ENCODE measurements around the gene IL1RL1.

The IL1RL1 gene

DNA sequence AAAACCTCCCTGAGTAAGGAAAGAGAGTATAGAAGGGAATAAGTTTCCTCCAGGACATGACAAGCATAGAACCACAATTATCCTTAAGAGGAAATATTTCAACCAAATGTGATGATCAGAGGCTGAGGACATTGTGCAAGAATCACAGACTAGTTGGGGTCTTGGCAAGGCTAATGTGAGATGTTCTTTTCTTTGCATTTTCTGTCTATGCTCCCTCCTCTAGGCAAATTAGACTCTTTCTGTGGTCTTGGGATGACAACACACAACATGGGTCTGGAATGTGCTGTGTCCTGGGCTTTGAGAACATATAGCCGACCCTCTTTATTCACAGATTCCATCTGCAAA, 32.0 kb upstream of the IL1RL1 start:
- no peak for DNase-seq (ENCODE audit: low read depth)
- TF ChIP-seq, protein P1, sequence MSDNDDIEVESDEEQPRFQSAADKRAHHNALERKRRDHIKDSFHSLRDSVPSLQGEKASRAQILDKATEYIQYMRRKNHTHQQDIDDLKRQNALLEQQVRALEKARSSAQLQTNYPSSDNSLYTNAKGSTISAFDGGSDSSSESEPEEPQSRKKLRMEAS (IDR thresholded peaks at IDR 0.05; ENCODE audit: low read depth, low read length) = no peak
- TF ChIP-seq POLR2A (IDR thresholded peaks at IDR 0.05; ENCODE audit: extremely low read depth, insufficient read length) (no peak), MYC (IDR thresholded peaks at IDR 0.05; ENCODE audit: low read depth, low read length) (no peak)
- TF ChIP-seq, protein P2, sequence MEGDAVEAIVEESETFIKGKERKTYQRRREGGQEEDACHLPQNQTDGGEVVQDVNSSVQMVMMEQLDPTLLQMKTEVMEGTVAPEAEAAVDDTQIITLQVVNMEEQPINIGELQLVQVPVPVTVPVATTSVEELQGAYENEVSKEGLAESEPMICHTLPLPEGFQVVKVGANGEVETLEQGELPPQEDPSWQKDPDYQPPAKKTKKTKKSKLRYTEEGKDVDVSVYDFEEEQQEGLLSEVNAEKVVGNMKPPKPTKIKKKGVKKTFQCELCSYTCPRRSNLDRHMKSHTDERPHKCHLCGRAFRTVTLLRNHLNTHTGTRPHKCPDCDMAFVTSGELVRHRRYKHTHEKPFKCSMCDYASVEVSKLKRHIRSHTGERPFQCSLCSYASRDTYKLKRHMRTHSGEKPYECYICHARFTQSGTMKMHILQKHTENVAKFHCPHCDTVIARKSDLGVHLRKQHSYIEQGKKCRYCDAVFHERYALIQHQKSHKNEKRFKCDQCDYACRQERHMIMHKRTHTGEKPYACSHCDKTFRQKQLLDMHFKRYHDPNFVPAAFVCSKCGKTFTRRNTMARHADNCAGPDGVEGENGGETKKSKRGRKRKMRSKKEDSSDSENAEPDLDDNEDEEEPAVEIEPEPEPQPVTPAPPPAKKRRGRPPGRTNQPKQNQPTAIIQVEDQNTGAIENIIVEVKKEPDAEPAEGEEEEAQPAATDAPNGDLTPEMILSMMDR (IDR thresholded peaks at IDR 0.05; ENCODE audit: low read depth, low read length) = no peak
- H3K4me3 ChIP-seq (ENCODE audit: low read depth, low read length) = no peak overlapping the region

DNA sequence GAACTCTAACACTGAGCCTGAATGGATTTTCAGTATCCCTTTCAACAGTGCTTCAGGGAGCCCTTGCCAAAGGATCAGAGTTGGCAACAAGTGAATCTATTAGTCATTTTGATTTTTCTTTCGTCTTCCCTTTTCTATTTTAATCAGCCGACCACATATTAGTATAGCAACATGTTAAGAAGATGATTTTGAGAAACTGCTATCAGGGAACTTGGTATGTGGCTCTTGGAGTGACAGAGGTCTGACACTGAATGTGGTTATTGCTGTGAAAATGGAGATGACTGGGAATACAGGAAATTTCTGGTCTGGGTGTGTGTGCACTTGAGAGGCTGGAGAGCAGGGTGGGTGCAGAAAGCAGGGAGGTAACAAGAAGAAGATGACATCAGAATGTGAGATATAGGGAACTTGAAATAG, 28.7 kb upstream of the IL1RL1 start:
- H3K4me3 ChIP-seq (ENCODE audit: low read depth, low read length) = no peak overlapping the region
- TF ChIP-seq, protein P2 (IDR thresholded peaks at IDR 0.05; ENCODE audit: low read depth, low read length) = no peak
- no peak for TF ChIP-seq MYC (IDR thresholded peaks at IDR 0.05; ENCODE audit: low read depth, low read length)
- no peak for DNase-seq (ENCODE audit: low read depth)

DNA sequence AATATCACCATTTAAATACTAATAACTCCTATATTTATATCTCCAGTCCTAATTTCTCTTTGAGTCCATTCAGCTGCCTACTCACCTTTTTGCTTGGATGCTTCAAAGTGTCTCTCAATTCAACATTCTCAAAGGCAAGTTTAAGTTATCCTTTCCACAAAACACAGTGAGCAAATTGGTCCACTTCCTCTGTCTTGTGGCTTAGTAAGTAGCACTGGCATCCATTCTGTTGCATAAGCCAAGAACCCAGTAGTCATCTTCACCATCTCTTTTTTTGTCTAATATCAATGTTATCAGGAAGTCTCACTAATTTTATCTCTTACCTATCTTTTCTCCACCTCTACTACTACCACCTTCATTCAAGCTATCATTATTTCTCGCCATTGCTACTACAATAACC, 27.4 kb upstream of the IL1RL1 start:
- no peak overlapping the region for H3K4me3 ChIP-seq (ENCODE audit: low read depth, low read length)

DNA sequence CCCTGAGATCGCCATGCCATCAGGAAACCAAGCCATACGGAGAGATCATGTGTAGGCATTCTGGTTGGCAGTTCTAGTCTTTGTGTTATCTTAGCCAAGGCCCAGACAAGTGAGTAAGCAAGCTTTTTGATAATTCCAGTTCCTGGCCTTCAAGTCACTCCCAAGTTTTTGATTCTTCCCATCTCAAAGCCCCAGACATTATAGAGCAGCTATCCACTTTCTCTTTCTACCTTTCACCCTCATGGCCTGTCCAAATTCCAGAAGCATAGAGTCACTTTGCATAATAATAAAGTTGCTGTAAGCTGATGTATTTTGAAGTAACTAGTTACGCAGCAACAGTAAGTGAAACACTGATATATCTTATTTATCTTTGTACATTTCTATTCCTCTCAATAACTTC, 26.8 kb upstream of the IL1RL1 start:
- no peak overlapping the region for H3K4me3 ChIP-seq (ENCODE audit: low read depth, low read length)
- DNase-seq (ENCODE audit: low read depth) = no peak
- TF ChIP-seq, protein P2 (IDR thresholded peaks at IDR 0.05; ENCODE audit: low read depth, low read length) = no peak
- TF ChIP-seq MYC (IDR thresholded peaks at IDR 0.05; ENCODE audit: low read depth, low read length) = no peak
- TF ChIP-seq POLR2A (IDR thresholded peaks at IDR 0.05; ENCODE audit: extremely low read depth, insufficient read length) = no peak
- TF ChIP-seq, protein P1 (IDR thresholded peaks at IDR 0.05; ENCODE audit: low read depth, low read length) = no peak

More for the DNA sequence above, 27.4 kb upstream of the IL1RL1 start:
- TF ChIP-seq, protein P2 (IDR thresholded peaks at IDR 0.05; ENCODE audit: low read depth, low read length) = no peak
- TF ChIP-seq, protein P1 (IDR thresholded peaks at IDR 0.05; ENCODE audit: low read depth, low read length) = no peak
- TF ChIP-seq MYC (IDR thresholded peaks at IDR 0.05; ENCODE audit: low read depth, low read length) = no peak
- no peak for TF ChIP-seq POLR2A (IDR thresholded peaks at IDR 0.05; ENCODE audit: extremely low read depth, insufficient read length)
- no peak for DNase-seq (ENCODE audit: low read depth)

DNA sequence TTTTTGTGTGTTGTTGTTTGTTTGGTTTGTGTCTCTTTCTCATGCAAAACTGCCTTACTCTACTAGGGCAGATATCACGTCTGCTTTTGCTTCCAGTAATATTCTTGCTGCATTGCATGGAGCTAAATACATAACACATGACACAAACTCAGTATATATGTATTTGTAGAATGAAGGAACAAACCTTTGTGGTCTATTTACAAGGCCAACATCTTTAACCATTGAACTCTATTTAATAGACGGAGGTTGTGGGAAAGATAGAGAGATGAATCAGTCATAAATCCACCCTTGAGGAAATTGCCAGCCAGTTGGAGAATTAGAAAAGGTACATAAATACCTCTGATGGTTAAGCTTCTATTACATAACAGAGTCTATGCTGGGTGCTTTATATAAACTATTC, 26.0 kb upstream of the IL1RL1 start:
- TF ChIP-seq, protein P1 (IDR thresholded peaks at IDR 0.05; ENCODE audit: low read depth, low read length) = no peak
- no peak for TF ChIP-seq MYC (IDR thresholded peaks at IDR 0.05; ENCODE audit: low read depth, low read length)
- TF ChIP-seq, protein P2 (IDR thresholded peaks at IDR 0.05; ENCODE audit: low read depth, low read length) = no peak
- no peak for TF ChIP-seq POLR2A (IDR thresholded peaks at IDR 0.05; ENCODE audit: extremely low read depth, insufficient read length)
- no peak overlapping the region for H3K4me3 ChIP-seq (ENCODE audit: low read depth, low read length)
- no peak for DNase-seq (ENCODE audit: low read depth)

DNA sequence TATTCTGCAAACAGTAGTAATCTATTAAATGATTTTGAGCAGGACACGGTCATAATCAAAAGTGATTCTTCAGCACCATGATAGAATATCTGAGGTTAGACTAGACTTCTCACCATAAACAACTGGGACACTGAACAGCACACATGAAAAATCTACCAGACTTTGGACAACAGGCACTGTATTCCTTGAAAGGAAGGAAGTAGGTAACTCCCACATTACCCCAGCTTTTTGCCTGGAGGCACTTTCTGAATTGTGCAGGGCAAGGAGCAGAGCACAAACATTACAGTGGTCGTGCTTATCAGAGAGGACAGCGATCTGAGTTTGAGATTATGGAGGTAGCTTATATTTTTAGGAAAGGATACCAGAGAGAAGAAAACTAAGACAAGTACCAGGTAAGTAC, 25.3 kb upstream of the IL1RL1 start:
- H3K4me3 ChIP-seq (ENCODE audit: low read depth, low read length) = no peak overlapping the region
- TF ChIP-seq, protein P2 (IDR thresholded peaks at IDR 0.05; ENCODE audit: low read depth, low read length) = no peak
- TF ChIP-seq POLR2A (IDR thresholded peaks at IDR 0.05; ENCODE audit: extremely low read depth, insufficient read length) = no peak
- TF ChIP-seq MYC (IDR thresholded peaks at IDR 0.05; ENCODE audit: low read depth, low read length) = no peak
- TF ChIP-seq, protein P1 (IDR thresholded peaks at IDR 0.05; ENCODE audit: low read depth, low read length) = no peak
- DNase-seq (ENCODE audit: low read depth) = peak; percentile 69
